A549 (cell line): ENCODE measurements around the gene ANXA9. TPM values are rescaled to one million over a fixed set of nuclear protein-coding genes. Genes with fewer than 3 reads are reported as not detected.
A peak's percentile ranks its signal among the peaks of the same experiment; 100 is the strongest.

Experiments used
- ATAC-seq, 2 experiments: fragments of 200-7000 bp in 1 of 2; fragments of >200 bp in 1 of 2; cut with Nextera tagmentation in 1 of 2; cut with Tn5 transposase in 1 of 2; 3 replicates each; pipeline versions ENCODE4 v1.8.0 to v1.9.1; 2018 to 2020; ENCODE audit warnings: mild to moderate bottlenecking in 1 of 2, moderate library complexity in 1 of 2
- CTCF ChIA-PET: fragments of 300-600 bp; sonication (Branson Sonifier 250); formaldehyde crosslinking; extraction: SDS; loops from one replicate; lab custom pipeline; 2021; ENCODE audit warnings: antibody characterized with exemption, inconsistent platforms; lab: Yijun Ruan, JAX
- POLR2A ChIA-PET: fragments of 350-600 bp; formaldehyde crosslinking; extraction: SDS; loops from one replicate; lab custom pipeline; 2021; ENCODE audit warnings: antibody characterized with exemption, inconsistent platforms; lab: Yijun Ruan, JAX
- DNase-seq, 2 experiments: peaks; one replicate each; pipeline versions ENCODE4 v3.0.0 to v3.0.0-alpha.2; 2011 to 2016; ENCODE audit warnings: low read depth in 1 of 2, low spot score in 1 of 2
- FAIRE-seq: peaks from 2 replicates; lab custom pipeline; 2011; peaks lifted over from hg19 to GRCh38; lab: Jason Lieb, UNC
- H3K27ac ChIP-seq, 2 experiments: fragments of >200 bp; sonication (Bioruptor Twin); formaldehyde crosslinking; 3 replicates each; pipeline ENCODE4 v1.5.1; 2016 to 2017
- H3K4me1 ChIP-seq: fragments of >200 bp; sonication (Bioruptor Twin); formaldehyde crosslinking; 3 replicates; pipeline ENCODE4 v1.6.1; 2016
- H3K4me2 ChIP-seq: fragments of >200 bp; sonication (Bioruptor Twin); formaldehyde crosslinking; 3 replicates; pipeline ENCODE4 v1.6.1; 2016
- H3K4me3 ChIP-seq: fragments of >200 bp; sonication (Bioruptor Twin); formaldehyde crosslinking; 3 replicates; pipeline ENCODE4 v1.5.1; 2016
- H3K9me3 ChIP-seq: fragments of >200 bp; sonication (Bioruptor Twin); formaldehyde crosslinking; 3 replicates; pipeline ENCODE4 v1.6.1; 2016
- CBX8 ChIP-seq: fragments of 200-600 bp; sonication (generic); IDR thresholded peaks from 2 replicates; pipeline ENCODE4 v1.6.1; 2016
- CHD2 ChIP-seq: fragments of 150-350 bp; IDR thresholded peaks from 2 replicates; pipeline ENCODE4 v1.6.1; 2014; ENCODE audit warnings: low read length; ENCODE audit not compliant: partially characterized antibody
- EHF ChIP-seq: fragments of 250-450 bp; sonication (Bioruptor Pico); IDR thresholded peaks from 2 replicates; pipeline ENCODE4 v1.5.0; 2020; ENCODE audit warnings: mild to moderate bottlenecking
- FOSL2 ChIP-seq, 2 experiments: fragments of 450-650 bp in 1 of 2; fragments of >200 bp in 1 of 2; sonication (Bioruptor Twin) in 1 of 2; formaldehyde crosslinking; IDR thresholded peaks; 2 replicates each; pipeline versions ENCODE4 v1.5.0 to v1.6.1; 2016 to 2020; ENCODE audit warnings: mild to moderate bottlenecking in 1 of 2, moderate library complexity in 1 of 2
- FOXS1 ChIP-seq: fragments of 250-450 bp; sonication (Bioruptor Pico); IDR thresholded peaks from 2 replicates; pipeline ENCODE4 v1.5.0; 2020; ENCODE audit warnings: mild to moderate bottlenecking, moderate library complexity
- HOXB13 ChIP-seq: fragments of 250-450 bp; sonication (Bioruptor Pico); IDR thresholded peaks from 2 replicates; pipeline ENCODE4 v1.5.0; 2020; ENCODE audit warnings: low read depth, mild to moderate bottlenecking, moderate library complexity
- KDM1A ChIP-seq: fragments of 200-600 bp; sonication (generic); IDR thresholded peaks from 2 replicates; pipeline ENCODE4 v1.6.1; 2016; ENCODE audit warnings: low read depth, mild to moderate bottlenecking
- MAFK ChIP-seq: fragments of 450-650 bp; IDR thresholded peaks from 2 replicates; pipeline ENCODE4 v1.6.1; 2014; ENCODE audit not compliant: partially characterized antibody
- RNF2 ChIP-seq: fragments of 200-600 bp; sonication (generic); IDR thresholded peaks from 2 replicates; pipeline ENCODE4 v1.6.1; 2016; ENCODE audit warnings: low read depth, mild to moderate bottlenecking, antibody characterized with exemption, moderate library complexity, borderline replicate concordance
- SREBF2 ChIP-seq: fragments of 450-650 bp; IDR thresholded peaks from 2 replicates; pipeline ENCODE4 v1.6.1; 2014; ENCODE audit warnings: mild to moderate bottlenecking, moderate library complexity
- ZC3H11A ChIP-seq: fragments of 450-650 bp; IDR thresholded peaks from 2 replicates; pipeline ENCODE4 v1.6.1; 2014; ENCODE audit warnings: antibody characterized with exemption, mild to moderate bottlenecking
- ZFP36 ChIP-seq: fragments of 450-650 bp; IDR thresholded peaks from 2 replicates; pipeline ENCODE4 v1.6.1; 2014; ENCODE audit warnings: borderline replicate concordance; ENCODE audit not compliant: partially characterized antibody
- ZNF302 ChIP-seq: fragments of 250-450 bp; sonication (Bioruptor Pico); IDR thresholded peaks from 2 replicates; pipeline ENCODE4 v1.9.0; 2021; ENCODE audit warnings: inconsistent platforms, mild to moderate bottlenecking, moderate library complexity
- ZSCAN20 ChIP-seq: fragments of 250-450 bp; sonication (Bioruptor Pico); IDR thresholded peaks from 2 replicates; pipeline ENCODE4 v1.8.0; 2022; ENCODE audit warnings: mild to moderate bottlenecking, moderate library complexity
- WGBS: methylation state at CpG from one replicate; pipeline ENCODE4 v1.1.6; 2017; ENCODE audit errors: missing lambda C conversion rate; 5-methylcytosine and 5-hydroxymethylcytosine counted together
- polyA plus RNA-seq, 4 experiments: library from polyadenylated mRNA; depleted of rRNA in 3 of 4; stranded (reverse); fragments of >200 nt; fragmentation: RNase III in 1 of 4; extraction: RNeasy Plus Mini Kit Qiagen cat#74134 plus additional on column Dnase treatment in 1 of 4; gene quantifications; 2 replicates in 3 of 4; 3 replicates in 1 of 4; pipeline ENCODE4 v1.2.3, GENCODE V29; 2011 to 2017
- TF ChIP-seq, protein P1 (sequence below): fragments of >200 bp; sonication (Bioruptor Twin); formaldehyde crosslinking; IDR thresholded peaks from 2 replicates; pipeline ENCODE4 v1.6.1; 2016
- TF ChIP-seq, protein P2 (sequence below): fragments of 250-450 bp; sonication (Bioruptor Pico); IDR thresholded peaks from 2 replicates; pipeline ENCODE4 v1.5.0; 2020; ENCODE audit warnings: low read depth, mild to moderate bottlenecking, moderate library complexity
- TF ChIP-seq, protein P3 (sequence below): fragments of >200 bp; sonication (Bioruptor Twin); formaldehyde crosslinking; IDR thresholded peaks from 3 replicates; pipeline ENCODE4 v1.5.1; 2016
- TF ChIP-seq, protein P4 (sequence below): IDR thresholded peaks from 2 replicates; pipeline ENCODE4 v1.6.1; 2012
- TF ChIP-seq, protein P5 (sequence below): IDR thresholded peaks from 2 replicates; pipeline ENCODE4 v1.6.1; 2012
- TF ChIP-seq, protein P6 (sequence below): fragments of >200 bp; sonication (Bioruptor Twin); formaldehyde crosslinking; IDR thresholded peaks from 3 replicates; pipeline ENCODE4 v1.6.1; 2016

ANXA9 gene
- polyA plus RNA-seq, 2 of the 4 experiments (the other 2 are of a cell fraction): 2.1 to 2.2 TPM

DNA sequence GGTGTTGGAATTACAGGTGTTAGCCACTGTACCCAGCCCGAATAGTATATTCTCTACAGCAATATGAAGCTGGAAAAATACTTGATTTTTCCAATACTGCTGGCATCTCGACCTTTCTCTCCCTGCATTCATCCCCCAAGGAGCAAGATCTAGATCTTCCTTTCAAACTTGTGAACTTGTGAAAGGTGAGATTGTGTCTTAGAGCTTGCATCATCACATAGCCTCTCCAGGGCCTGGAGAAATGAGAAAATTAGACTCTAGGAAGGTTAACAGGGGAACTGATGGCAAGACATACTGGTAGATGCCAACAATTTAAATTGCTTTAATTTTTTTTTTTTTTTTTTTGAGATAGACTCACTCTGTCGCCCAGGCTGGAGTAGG, 28.2 kb downstream of the ANXA9 start (continued):
- no peak for TF ChIP-seq ZFP36
- TF ChIP-seq ZSCAN20: no peak

DNA sequence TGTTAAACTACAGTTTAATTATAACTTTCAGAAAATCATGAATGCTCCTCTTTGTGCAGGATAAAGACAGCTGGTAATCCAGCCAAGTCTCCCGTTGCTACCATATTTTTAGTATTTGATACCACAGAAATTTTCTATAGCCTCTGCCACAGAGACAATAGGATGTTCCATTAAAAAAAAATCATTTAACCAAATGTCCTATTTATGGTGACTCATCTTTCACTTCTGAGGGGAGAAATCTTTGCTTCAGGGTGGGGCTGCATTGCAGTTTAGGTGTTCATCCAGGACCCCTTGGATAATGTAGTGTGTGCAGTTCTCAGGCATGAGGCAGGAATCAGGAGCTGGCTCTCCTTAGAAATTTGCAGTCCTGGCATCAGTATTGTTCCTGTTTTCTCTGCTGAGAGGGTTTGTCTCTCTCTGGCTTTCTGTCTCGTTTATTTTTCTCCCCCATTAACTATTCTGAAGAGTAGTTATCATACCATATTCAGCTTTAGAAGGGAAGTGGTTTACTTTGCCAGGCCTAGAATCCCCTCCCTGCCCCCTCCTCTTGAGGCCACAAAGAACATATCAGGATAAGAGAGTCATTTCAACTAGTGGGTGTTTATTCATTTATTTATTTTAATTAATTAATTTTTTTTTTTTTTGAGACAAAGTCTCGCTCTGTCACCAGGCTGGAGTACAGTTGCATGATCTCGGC, 29.2 kb downstream of the ANXA9 start:
- Histone ChIP-seq H3K27ac (no peak overlapping the region), H3K4me2 (peak overlapping the region; percentile 9; the same call in 1 of the 3 replicates)
- 70% methylated on average over 4 of the region's 4 CpGs for WGBS
- TF ChIP-seq FOSL2 (IDR thresholded peaks at IDR 0.05) (no peak), FOSL2 (CRISPR knock-in tag; IDR thresholded peaks at IDR 0.05) (peak; percentile 52)
- TF ChIP-seq, protein P1, sequence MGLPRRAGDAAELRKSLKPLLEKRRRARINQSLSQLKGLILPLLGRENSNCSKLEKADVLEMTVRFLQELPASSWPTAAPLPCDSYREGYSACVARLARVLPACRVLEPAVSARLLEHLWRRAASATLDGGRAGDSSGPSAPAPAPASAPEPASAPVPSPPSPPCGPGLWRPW: no peak
- TF ChIP-seq, all 56 proteins: peak for 1
- ATAC-seq (no peak), FAIRE-seq (no peak), DNase-seq (no peak)
- Histone ChIP-seq H3K4me1 (peaks cover 45% of the 10 kb centered on the region), H3K9me3 (no peaks in the 10 kb centered on the region), H3K4me3 (no peak overlapping the region)
- CTCF ChIA-PET: interaction anchor here (0.9 to 2.4 kb wide), 5 partner anchors 14 to 144 kb away, joined by 3 to 14 read pairs (median 3); partner anchors contain the start of genes C1orf56, CDC42SE1 and MLLT11
- POLR2A ChIA-PET: no interaction called here

DNA sequence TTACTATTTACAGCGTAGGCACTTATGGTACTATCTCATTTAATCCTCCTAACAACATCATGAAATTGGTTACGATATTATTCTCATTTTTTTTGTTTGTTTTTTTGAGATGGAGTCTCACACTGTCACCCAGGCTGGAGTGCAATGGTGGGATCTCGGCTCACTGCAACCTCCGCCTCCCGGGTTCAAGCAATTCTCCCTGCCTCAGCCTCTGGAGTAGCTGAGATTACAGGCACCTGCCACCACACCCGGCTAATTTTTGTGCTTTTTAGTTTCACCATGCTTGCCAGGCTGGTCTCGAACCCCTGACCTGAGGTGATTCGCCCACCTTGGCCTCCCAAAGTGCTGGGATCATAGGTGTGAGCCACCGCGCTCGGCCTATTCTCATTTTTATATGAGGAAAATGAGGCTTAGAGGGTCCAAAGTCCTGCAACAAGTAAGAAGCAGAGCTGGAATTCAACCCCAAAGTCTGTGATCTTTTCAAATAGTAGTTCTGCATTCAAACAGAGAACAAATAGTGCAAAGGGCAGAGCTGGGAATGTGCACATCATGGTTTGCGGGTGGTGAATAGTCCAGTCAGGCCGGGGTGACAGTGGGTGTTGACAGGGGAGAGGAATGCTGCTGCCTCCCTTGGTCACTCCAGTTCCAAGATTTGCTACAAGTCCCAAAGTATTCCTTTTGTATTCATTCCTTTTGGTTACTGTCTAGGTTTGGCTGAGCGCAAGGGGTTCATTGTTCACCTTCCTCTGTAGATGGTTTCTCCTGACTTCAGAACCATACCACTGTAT, 30.8 kb downstream of the ANXA9 start:
- 78% methylated on average over 14 of the region's 14 CpGs for WGBS
- no peak for DNase-seq
- Histone ChIP-seq H3K27ac (no peak overlapping the region; a peak in 1 of 6 replicates), H3K4me3 (no peak overlapping the region), H3K9me3 (no peaks in the 10 kb centered on the region), H3K4me1 (peaks cover 34% of the 10 kb centered on the region), H3K4me2 (peak overlapping the region; percentile 5; the same call in 1 of the 3 replicates)
- FAIRE-seq: no peak
- ChIA-PET POLR2A (no interaction called here), CTCF (interaction anchor here (1.2 to 2.4 kb wide), 2 partner anchors 12 to 33 kb away, joined by 3 to 14 read pairs; no protein-coding TSS in a partner anchor)
- no peak for ATAC-seq
- TF ChIP-seq CHD2 (no peak), SREBF2 (no peak), KDM1A (no peak), MAFK (no peak), ZC3H11A (no peak), ZNF302 (CRISPR knock-in tag) (no peak), CBX8 (no peak), HOXB13 (CRISPR knock-in tag) (no peak), FOXS1 (no peak), RNF2 (no peak), EHF (no peak)
- TF ChIP-seq, protein P2, sequence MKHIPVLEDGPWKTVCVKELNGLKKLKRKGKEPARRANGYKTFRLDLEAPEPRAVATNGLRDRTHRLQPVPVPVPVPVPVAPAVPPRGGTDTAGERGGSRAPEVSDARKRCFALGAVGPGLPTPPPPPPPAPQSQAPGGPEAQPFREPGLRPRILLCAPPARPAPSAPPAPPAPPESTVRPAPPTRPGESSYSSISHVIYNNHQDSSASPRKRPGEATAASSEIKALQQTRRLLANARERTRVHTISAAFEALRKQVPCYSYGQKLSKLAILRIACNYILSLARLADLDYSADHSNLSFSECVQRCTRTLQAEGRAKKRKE: no peak
- TF ChIP-seq, protein P3, sequence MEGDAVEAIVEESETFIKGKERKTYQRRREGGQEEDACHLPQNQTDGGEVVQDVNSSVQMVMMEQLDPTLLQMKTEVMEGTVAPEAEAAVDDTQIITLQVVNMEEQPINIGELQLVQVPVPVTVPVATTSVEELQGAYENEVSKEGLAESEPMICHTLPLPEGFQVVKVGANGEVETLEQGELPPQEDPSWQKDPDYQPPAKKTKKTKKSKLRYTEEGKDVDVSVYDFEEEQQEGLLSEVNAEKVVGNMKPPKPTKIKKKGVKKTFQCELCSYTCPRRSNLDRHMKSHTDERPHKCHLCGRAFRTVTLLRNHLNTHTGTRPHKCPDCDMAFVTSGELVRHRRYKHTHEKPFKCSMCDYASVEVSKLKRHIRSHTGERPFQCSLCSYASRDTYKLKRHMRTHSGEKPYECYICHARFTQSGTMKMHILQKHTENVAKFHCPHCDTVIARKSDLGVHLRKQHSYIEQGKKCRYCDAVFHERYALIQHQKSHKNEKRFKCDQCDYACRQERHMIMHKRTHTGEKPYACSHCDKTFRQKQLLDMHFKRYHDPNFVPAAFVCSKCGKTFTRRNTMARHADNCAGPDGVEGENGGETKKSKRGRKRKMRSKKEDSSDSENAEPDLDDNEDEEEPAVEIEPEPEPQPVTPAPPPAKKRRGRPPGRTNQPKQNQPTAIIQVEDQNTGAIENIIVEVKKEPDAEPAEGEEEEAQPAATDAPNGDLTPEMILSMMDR: no peak
- TF ChIP-seq, protein P4, sequence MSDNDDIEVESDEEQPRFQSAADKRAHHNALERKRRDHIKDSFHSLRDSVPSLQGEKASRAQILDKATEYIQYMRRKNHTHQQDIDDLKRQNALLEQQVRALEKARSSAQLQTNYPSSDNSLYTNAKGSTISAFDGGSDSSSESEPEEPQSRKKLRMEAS: no peak
- TF ChIP-seq, protein P5, sequence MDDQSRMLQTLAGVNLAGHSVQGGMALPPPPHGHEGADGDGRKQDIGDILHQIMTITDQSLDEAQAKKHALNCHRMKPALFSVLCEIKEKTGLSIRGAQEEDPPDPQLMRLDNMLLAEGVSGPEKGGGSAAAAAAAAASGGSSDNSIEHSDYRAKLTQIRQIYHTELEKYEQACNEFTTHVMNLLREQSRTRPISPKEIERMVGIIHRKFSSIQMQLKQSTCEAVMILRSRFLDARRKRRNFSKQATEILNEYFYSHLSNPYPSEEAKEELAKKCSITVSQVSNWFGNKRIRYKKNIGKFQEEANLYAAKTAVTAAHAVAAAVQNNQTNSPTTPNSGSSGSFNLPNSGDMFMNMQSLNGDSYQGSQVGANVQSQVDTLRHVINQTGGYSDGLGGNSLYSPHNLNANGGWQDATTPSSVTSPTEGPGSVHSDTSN: no peak
- TF ChIP-seq, protein P6, sequence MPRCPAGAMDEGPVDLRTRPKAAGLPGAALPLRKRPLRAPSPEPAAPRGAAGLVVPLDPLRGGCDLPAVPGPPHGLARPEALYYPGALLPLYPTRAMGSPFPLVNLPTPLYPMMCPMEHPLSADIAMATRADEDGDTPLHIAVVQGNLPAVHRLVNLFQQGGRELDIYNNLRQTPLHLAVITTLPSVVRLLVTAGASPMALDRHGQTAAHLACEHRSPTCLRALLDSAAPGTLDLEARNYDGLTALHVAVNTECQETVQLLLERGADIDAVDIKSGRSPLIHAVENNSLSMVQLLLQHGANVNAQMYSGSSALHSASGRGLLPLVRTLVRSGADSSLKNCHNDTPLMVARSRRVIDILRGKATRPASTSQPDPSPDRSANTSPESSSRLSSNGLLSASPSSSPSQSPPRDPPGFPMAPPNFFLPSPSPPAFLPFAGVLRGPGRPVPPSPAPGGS: no peak
